Measurements from ENCODE around the gene ABITRAM. TPM values are rescaled to one million over a fixed set of nuclear protein-coding genes. Genes with fewer than 3 reads are reported as not detected.
"Not testable (repeated sequence)": the region's sequence is repeated elsewhere in the genome, so short reads cannot be mapped to it uniquely, and the experiment has no call there.

ABITRAM gene, protein sequence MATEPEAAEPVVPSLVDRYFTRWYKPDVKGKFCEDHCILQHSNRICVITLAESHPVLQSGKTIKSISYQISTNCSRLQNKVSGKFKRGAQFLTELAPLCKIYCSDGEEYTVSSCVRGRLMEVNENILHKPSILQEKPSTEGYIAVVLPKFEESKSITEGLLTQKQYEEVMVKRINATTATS
- total RNA-seq (2014; rRNA removed; shearing (Covaris generic); ENCODE audit: low replicate concordance), result 11.7 and 14.2 TPM in 2 replicates

DNA sequence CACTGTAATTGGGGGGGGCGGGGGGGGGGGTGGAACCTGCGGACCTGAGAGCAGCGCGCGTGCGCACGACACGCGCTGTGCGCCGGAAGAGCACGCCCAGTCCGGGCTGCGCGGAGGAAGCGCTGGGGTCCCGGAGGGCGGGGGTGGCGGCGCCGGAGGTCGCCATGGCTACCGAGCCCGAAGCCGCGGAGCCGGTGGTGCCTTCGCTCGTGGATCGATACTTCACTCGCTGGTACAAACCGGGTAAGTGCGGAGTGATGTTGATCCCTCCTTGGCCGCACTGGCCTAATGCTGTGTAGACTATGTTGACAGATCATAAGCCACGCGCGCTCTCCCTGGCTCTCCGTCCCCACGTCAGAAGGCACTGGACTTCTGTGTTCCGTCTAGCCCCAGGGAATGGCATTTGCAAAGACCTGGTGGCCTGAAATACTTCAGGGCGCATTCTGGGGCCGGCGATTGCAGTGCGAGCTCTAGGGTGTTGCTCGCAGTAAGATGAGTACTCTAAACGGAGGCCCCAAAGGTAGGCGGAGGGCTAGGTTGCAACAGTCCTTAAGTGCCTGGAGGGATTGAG is at the start of gene ABITRAM:
TSS of gene ABITRAM (plus strand) at position 78 of the 571 bp plus-strand sequence. CDS start at position 165, 87 bp downstream.
- in situ Hi-C loops (cut with HindIII; ENCODE audit: low pct_unique_long_range_greater_than_20kb, low sequenced_read_pairs), result no loop called here
- peak; percentile 70 for DNase-seq (ENCODE audit: low read depth)

DNA sequence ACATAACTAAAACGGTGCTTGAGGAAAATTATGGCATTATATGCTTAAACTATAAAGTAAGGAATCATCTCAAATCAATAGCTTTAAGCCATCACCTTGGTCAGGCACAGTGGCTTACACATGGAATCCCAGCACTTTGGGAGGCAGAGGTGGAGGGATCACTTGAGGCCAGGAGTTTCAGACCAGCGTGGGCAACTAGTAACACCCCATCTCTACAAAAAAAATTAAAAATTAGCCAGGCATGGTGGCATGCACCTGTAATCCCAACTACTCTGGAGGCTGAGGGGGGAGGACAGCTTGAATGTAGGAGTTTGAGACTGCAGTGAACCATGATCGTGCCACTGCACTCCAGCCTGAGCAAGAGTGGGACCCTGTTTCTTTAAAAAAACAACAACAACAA is 49.5 kb upstream of the ABITRAM start:
- in situ Hi-C loops (cut with HindIII; ENCODE audit: low pct_unique_long_range_greater_than_20kb, low sequenced_read_pairs), result no loop called here
- DNase-seq (ENCODE audit: low read depth), result no peak

DNA sequence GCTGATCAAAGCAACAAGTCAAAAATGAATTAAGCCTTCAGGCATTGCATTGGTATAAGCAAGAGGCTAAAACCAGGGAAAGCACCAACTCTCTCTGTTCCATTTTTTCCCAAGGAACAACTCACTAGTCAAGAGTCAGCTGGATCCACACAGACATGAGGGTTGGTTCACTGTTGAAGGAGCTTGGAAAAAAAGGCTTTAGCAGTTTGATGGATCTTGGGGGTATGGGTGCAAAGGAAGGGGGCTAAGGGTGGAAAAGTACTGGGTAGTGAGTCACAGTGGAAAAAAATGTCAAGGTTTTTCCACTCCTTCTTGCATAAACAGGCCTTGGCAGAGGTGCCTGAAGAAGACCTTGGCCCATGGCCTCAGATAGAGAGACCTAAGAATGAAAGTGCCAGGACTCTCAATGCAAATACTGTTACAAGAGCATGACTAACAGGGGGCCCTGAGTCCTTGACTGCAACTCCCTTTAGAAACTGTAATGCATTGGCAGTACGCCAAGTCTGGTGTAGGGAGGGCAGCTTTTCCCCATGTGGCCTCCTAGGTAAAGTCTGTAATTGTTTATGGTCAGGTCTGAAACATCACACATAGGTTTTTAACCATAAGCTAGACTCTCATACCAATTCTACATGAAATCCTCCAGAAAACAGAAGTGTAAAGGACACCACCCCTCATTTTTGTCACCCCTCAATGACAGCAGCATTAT is 48.4 kb upstream of the ABITRAM start:
- peak; percentile 38 for DNase-seq (ENCODE audit: low read depth)
- in situ Hi-C loops (cut with HindIII; ENCODE audit: low pct_unique_long_range_greater_than_20kb, low sequenced_read_pairs), result no loop called here

DNA sequence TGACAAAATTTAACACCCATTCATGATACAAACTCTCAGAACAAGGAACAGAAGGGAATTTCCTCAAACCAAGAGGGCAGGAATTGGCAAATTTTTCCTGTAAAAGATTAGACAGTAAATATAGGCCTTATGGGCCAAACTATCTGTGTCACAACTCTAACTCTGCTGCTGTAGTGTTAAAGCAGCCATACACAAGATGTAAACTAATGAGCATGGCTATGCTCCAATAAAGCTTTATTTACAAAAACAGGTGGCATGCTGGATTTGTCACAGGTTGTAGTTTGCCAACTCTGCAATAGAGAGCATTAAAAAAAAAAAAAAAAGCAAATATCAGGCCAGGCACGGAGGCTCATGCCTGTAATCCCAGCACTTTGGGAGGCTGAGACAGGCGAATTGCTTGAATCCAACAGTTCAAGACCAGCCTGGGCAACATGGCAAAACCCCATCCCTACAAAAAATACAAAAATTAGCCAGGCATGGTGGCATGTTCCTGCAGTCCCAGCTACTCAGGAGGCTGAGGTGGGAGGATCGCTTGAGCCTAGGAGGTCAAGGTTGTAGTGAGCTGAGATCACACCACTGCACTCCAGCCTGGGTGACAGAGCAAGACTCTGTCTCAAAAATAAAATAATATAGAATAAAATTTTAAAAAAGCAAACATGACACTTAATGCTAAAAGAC is 47.5 kb upstream of the ABITRAM start:
- DNase-seq (ENCODE audit: low read depth); in situ Hi-C loops (cut with HindIII; ENCODE audit: low pct_unique_long_range_greater_than_20kb, low sequenced_read_pairs): not testable (repeated sequence)

DNA sequence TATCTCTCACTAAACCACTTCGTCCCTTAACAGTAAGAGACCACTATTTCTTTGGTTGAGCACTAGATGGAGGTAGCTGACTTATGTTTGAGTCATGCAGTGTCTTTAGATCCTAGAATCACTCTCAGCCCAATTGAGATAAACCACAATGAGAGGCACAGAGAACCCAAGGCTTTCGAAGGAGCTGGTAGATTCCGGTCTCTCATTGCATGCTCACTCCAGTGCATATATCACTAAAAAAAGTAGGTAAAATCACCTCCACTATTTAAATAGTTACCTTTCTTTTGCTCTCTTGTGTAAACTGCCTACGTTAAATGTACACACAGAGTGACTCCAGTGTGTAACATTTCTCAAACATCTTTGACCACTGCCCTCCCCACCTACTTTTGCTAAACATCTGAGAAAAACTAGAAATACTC is 44.5 kb upstream of the ABITRAM start:
- peak; percentile 6 for DNase-seq (ENCODE audit: low read depth)
- in situ Hi-C loops (cut with HindIII; ENCODE audit: low pct_unique_long_range_greater_than_20kb, low sequenced_read_pairs), result no loop called here

DNA sequence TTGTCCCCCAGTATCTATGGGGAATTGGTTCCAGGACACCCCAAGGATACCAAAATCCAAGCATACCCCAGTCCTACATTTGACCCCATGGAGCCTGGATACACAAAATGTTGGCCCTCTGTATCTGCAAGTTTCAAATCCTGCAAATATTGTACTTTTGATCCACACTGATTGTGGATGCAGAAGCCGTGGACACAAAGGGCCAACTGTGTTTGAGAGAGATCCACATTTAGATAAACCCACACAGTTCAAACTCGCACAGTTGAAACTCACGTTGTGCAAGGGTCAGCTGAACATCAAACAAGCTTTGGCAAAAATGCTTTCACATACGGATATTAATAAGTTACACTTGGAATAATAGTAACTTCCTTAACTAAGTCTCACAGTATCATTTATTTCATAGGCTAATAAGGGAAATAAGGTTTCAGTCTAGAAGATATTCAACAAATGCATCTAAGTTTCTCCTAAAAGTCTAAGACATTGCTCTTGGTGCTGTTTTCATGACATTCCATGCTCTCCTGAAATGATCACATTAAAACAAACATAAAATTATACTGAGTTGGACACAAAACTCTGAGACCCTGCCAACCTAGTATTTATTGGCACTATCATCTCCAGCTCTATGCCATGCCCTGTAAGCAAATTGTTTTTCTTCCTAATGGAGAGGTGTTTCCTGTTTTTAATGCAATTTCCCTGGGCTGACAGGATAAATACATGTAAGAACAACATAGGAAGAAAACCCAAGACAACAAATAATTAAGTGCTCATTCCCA is 39.8 kb upstream of the ABITRAM start:
- DNase-seq (ENCODE audit: low read depth), result no peak
- in situ Hi-C loops (cut with HindIII; ENCODE audit: low pct_unique_long_range_greater_than_20kb, low sequenced_read_pairs), result no loop called here

DNA sequence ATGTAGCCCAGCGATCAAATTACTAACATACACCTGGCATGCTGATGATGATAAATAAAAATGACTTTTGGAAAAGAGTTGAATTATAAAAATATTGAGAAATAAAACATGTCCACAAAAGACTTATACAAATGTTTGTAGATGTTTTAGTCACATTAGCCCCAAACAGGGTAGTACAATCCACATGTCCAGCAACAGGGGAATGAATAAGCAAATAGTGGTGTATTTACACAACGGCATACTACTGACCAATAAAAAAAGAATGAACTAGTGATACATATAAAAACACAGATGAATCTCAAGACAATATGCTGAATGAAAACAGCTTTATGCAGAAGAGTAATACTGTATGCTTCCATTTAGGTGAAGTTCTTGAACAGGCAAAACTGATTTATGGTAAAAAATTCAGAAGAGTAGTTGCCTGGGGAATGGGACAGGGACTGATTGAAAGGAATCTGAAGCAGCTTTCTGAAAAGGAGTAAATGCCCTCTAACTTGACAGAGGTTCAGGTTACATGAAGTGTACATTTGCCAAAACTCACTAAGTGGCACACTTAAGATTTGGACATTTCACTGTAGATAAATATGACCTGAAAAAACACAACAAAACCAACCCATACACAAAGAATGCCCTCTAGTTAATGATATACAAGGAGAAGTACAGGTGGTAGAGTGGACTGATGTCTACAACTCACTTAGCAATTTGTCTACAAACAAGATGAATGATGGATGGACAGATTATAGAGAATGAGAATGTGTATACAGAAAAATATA is 36.7 kb upstream of the ABITRAM start:
- no peak for DNase-seq (ENCODE audit: low read depth)
- in situ Hi-C loops (cut with HindIII; ENCODE audit: low pct_unique_long_range_greater_than_20kb, low sequenced_read_pairs), result no loop called here

DNA sequence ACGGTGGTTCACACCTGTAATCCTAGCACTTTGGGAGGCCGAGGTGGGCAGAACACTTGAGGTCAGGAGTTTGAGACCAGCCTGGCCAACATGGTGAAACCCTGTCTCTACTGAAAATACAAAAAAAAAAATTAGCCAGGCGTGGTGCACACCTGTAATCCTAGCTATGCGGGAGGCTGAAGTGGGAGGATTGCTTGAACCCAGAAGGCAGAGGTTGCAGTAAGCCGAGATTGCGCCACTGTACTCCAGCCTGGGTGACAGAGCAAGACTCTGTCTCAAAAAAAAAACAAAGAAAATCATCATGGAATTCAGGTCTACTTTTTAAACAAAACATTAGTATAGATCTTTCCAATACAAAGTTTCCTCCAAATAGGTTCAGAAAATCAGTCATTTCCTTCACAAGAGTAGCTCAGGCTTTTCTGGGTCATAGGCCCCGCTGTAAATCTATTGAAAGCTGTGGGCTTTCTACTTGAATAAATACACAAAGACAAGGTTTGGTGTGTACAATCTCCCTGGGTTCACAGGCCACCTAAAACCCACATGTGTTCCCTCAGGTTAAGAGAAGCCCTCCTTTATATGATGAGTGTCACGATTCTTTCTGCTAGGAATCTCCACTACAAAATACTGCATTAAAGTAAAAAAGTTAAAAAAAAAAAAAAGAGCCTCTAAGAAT is 35.0 kb upstream of the ABITRAM start:
- DNase-seq (ENCODE audit: low read depth); in situ Hi-C loops (cut with HindIII; ENCODE audit: low pct_unique_long_range_greater_than_20kb, low sequenced_read_pairs): not testable (repeated sequence)

DNA sequence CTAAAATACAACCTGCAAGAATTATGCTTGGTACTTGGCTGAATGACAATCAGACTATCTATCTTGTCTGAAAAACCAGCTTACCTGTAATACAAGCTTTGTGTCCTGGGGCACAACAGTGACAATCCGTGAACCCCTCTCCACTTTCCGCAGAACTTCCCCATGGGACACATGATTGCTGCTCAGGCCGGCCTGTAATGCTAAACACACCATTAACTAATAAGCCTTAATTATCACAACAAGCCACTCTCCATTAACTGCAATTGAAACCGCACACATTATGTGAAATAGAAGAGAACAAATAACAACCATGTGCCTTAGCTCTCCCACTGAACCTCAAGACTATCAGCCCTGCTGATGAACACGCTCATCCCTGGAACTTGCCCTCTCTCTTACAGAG is 34.0 kb upstream of the ABITRAM start:
- in situ Hi-C loops (cut with HindIII; ENCODE audit: low pct_unique_long_range_greater_than_20kb, low sequenced_read_pairs), result no loop called here
- no peak for DNase-seq (ENCODE audit: low read depth)

DNA sequence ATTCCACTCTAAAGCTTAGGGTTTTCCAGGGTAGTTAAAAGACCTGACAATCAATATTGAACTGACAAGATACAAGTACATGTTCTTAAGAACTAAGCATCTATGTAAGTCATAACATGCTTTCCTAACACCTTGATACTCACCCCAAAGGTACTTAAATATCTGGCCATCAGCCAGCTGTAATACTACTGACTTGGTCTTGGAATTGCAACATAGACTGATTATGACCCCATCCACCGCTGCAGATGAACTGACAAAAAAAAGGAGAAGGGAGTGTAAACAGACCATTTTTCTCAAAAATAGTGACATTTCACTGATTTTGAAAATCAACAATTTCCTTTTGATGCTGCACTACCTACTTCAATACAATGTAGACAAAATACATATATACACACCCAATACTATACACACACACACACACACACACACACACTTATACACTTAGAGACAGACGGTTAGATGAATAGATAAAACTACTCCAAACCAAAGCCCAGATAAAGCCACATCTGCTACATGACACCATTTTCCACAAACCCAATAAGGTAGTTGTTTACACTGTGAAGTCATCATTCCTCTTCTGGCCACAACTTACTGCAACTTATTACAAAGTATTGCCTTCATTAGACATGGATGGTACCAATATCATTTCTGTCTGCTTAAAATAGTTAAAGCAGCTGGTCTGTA is 30.6 kb upstream of the ABITRAM start:
- in situ Hi-C loops (cut with HindIII; ENCODE audit: low pct_unique_long_range_greater_than_20kb, low sequenced_read_pairs), result no loop called here

DNA sequence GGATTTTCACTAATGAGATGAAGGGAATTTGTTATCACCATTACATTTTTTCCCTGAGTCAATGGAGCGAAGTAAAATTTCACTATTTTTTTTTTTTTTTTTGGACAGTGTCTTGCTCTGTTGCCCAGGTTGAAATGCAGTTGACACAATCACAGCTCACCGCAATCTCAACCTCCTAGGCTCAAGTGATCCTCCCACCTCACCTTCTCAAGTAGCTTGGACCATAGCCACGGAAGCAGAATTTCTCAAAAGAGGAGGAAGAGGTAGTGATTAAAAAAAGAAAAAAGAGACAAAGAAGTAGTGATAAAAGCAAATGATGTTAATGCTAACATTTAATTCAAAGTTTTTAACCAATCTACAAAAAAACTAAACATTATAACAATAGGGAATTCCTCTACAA is 30.0 kb upstream of the ABITRAM start:
- in situ Hi-C loops (cut with HindIII; ENCODE audit: low pct_unique_long_range_greater_than_20kb, low sequenced_read_pairs), result no loop called here

More for the DNA sequence above, 30.6 kb upstream of the ABITRAM start:
- no peak for DNase-seq (ENCODE audit: low read depth)

DNA sequence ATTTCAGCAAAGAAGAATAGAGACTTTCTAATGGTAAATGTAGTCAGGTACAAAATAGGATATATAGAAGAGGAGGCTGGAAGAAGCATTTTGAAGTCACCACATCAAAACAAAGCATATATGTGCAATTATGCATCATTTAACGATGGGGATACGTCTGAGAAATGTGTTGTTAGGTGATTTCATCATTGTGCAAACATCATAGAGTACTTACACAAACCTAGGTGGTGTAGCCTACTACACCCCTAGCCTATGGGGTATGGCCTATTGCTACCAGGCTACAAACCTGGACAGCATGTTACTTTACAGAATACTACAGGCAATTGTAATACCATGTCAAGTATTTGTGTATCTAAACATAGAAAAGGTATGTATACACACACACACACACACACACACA is 28.7 kb upstream of the ABITRAM start:
- no peak for DNase-seq (ENCODE audit: low read depth)
- in situ Hi-C loops (cut with HindIII; ENCODE audit: low pct_unique_long_range_greater_than_20kb, low sequenced_read_pairs), result no loop called here

More for the DNA sequence above, 30.0 kb upstream of the ABITRAM start:
- DNase-seq (ENCODE audit: low read depth), result no peak

DNA sequence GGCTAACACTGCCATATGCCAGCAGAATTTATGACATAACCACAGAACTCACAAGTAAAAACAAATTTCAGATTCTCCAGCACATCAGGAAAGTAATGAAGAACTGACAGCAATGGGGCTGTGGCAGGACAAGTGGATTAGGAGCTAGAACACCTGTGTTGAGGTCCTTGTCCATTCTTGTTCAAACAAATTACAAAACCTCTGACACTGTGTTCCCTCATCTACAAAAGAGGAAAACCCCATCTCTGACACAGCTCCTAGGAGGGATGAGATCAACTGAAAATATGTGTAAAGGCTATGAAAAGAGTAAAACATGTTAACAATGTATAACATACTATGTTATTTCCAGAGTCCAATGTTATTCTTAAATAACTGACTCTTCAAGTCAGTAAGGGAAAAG is 23.8 kb upstream of the ABITRAM start:
- in situ Hi-C loops (cut with HindIII; ENCODE audit: low pct_unique_long_range_greater_than_20kb, low sequenced_read_pairs), result no loop called here
- no peak for DNase-seq (ENCODE audit: low read depth)

DNA sequence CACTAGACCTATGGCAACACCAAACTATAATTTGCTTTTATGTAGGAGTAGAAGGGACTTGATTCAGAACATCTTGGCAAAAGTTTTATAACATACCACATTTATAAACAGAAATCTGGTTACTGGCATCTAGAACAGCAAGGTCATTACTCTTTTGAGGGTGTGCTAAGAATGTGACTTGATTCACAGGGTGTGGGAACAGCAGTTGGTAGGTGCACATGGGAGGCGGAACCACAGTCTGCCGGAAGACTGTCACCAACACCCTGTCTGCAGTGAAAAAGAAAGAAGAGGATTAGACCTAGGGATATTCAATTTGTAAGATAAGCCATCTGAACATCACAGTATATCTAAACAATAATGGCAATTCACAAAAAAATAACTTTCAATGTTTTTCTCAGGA is 23.3 kb upstream of the ABITRAM start:
- DNase-seq (ENCODE audit: low read depth), result no peak
- in situ Hi-C loops (cut with HindIII; ENCODE audit: low pct_unique_long_range_greater_than_20kb, low sequenced_read_pairs), result no loop called here

DNA sequence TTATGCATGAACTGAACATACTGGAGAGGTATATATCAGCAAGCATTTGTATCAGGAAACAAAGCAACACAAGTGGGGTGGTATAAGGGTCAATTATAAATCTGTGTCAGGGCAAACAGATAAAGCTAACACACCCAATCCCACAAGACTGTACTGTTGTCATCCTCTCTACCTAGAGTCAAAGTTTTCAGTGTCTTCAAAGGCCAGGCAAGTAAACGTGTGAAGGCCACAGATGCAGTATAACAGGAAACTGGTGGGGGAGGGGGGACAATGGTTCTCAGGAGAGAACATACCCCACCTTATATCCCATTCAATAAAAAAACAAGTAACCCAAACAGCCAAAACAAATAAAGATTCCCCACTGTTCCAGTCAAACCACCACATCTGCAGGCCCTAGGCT is 22.4 kb upstream of the ABITRAM start:
- no peak for DNase-seq (ENCODE audit: low read depth)
- in situ Hi-C loops (cut with HindIII; ENCODE audit: low pct_unique_long_range_greater_than_20kb, low sequenced_read_pairs), result no loop called here

DNA sequence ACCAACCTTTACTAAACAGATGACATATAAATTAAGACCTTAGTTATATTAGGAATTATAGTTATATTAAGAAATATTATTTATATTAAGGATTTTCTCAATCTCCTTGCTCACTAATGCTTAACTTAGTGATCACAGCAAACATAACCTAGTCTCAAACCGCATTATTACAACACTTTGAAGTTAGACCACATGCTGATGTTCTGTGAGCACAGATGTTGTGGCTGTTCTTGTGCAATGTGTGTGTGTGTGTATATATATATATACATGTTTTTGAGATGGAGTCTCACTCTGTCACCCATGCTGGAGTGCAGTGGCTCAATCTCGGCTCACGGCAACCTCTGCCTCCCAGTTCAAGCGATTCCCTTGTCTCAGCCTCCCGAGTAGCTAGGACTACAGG is 20.8 kb upstream of the ABITRAM start:
- in situ Hi-C loops (cut with HindIII; ENCODE audit: low pct_unique_long_range_greater_than_20kb, low sequenced_read_pairs), result no loop called here
- DNase-seq (ENCODE audit: low read depth), result no peak

DNA sequence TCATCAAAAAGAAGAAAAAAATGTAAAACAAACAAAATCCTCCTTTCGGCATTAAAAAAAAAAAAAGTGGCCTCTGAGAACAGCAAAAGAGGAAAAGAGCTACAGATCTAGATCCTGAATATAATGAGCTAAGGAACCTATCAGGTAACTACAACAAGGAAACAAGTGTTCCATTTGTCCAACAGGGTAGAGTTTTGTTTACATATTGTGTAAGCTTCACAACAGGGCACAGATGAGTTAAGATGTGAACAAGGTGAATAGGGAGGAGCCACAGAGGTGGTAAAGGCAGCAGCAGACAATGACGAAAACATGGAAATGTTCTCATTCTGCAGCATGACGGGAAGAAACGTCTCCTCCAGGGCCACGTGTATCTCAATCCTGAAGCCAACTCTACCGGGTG is 14.7 kb upstream of the ABITRAM start:
- in situ Hi-C loops (cut with HindIII; ENCODE audit: low pct_unique_long_range_greater_than_20kb, low sequenced_read_pairs), result no loop called here
- no peak for DNase-seq (ENCODE audit: low read depth)

All from Caki2 (cell line).